K562 (cell line): ENCODE data around the gene CNTN4. TPM values are rescaled to one million over a fixed set of nuclear protein-coding genes. Genes with fewer than 3 reads are reported as not detected.

ENCODE experiments used
- ATAC-seq: fragments of 200-7000 bp; cut with Tn5 transposase; 3 replicates; pipeline ENCODE4 v1.9.1; 2020; ENCODE audit warnings: moderate library complexity
- BruUV-seq: library from RNA; stranded (reverse); fragments of 400-500 nt; replicated peaks from 2 replicates; lab custom pipeline; 2021; lab: Mats Ljungman, UMichigan
- CTCF ChIA-PET: fragments of 300-600 bp; formaldehyde crosslinking; extraction: SDS; loops from one replicate; lab custom pipeline; 2021; ENCODE audit warnings: low intra/inter-chr PET ratio; lab: Yijun Ruan, JAX
- POLR2A ChIA-PET: fragments of 300-600, 350-650 bp; sonication (Branson Sonifier 250); formaldehyde crosslinking; extraction: SDS; loops from one replicate; lab custom pipeline; 2021; ENCODE audit warnings: antibody characterized with exemption, inconsistent platforms; lab: Yijun Ruan, JAX
- DNase-seq, 4 experiments: peaks; one replicate each; pipeline versions ENCODE4 v3.0.0 to v3.0.0-alpha.2; 2011 to 2018; ENCODE audit warnings: low spot score in 3 of 4, mixed read lengths in 3 of 4; ENCODE audit errors: extremely low read depth in 1 of 4
- FAIRE-seq: peaks from 2 replicates; lab custom pipeline; 2011; peaks lifted over from hg19 to GRCh38; lab: Jason Lieb, UNC
- H2AFZ ChIP-seq: 2 replicates; pipeline ENCODE4 v1.6.0; 2011; ENCODE audit warnings: low read depth, low read length, control low read depth, inconsistent platforms
- H3K27ac ChIP-seq: fragments of 200-600 bp; 3 replicates; pipeline ENCODE4 v1.8.0; 2011; ENCODE audit warnings: low read depth, mild to moderate bottlenecking, control low read depth, inconsistent platforms, low read length, moderate library complexity, mixed read lengths; ENCODE audit errors: extremely low read depth
- H3K27me3 ChIP-seq, 2 experiments: fragments of 300-600 bp in 1 of 2; 2 replicates in 1 of 2; 3 replicates in 1 of 2; pipeline versions ENCODE4 v1.6.0 to v1.8.0; 2011; ENCODE audit warnings: inconsistent platforms in 2 of 2, low read length in 2 of 2, mild to moderate bottlenecking in 1 of 2, mixed read lengths in 1 of 2, moderate library complexity in 1 of 2; ENCODE audit not compliant: control insufficient read depth in 2 of 2, insufficient read depth in 2 of 2
- H3K36me3 ChIP-seq: fragments of 300-600 bp; 3 replicates; pipeline ENCODE4 v1.8.0; 2011; ENCODE audit warnings: mild to moderate bottlenecking, low read length, inconsistent platforms; ENCODE audit not compliant: control insufficient read depth, insufficient read depth
- H3K4me1 ChIP-seq, 2 experiments: fragments of 200-600 bp in 1 of 2; replicated peaks in 1 of 2; 2 replicates in 1 of 2; 3 replicates in 1 of 2; pipeline versions ENCODE4 v1.5.1 to v1.8.0; 2011; ENCODE audit warnings: inconsistent platforms in 2 of 2, low read length in 2 of 2, mild to moderate bottlenecking in 1 of 2, mixed read lengths in 1 of 2, moderate library complexity in 1 of 2; ENCODE audit not compliant: control insufficient read depth in 2 of 2, insufficient read depth in 2 of 2
- H3K4me2 ChIP-seq: 2 replicates; pipeline ENCODE4 v1.6.1; 2011; ENCODE audit warnings: low read length, control low read depth, inconsistent platforms, mixed read lengths; ENCODE audit not compliant: insufficient read depth
- H3K4me3 ChIP-seq: fragments of 200-600 bp; sonication (generic), shearing (Covaris generic); 2 replicates; pipeline ENCODE4 v1.5.1; 2016; ENCODE audit warnings: control low read depth, inconsistent platforms
- H3K79me2 ChIP-seq: fragments of 200-600 bp; 3 replicates; pipeline ENCODE4 v1.8.0; 2011; ENCODE audit warnings: low read length, inconsistent platforms; ENCODE audit not compliant: control insufficient read depth, insufficient read depth
- H3K9ac ChIP-seq, 2 experiments: 2 replicates each; pipeline versions ENCODE4 v1.6.0 to v1.6.1; 2011; ENCODE audit warnings: low read depth in 2 of 2, low read length in 2 of 2, control low read depth in 1 of 2, inconsistent platforms in 1 of 2, mild to moderate bottlenecking in 1 of 2, mixed read lengths in 1 of 2; ENCODE audit not compliant: insufficient read depth in 1 of 2
- H3K9me1 ChIP-seq: one replicate; pipeline ENCODE4 v1.6.0; 2011; ENCODE audit warnings: inconsistent platforms, mild to moderate bottlenecking, low read length, moderate library complexity; ENCODE audit not compliant: control insufficient read depth, insufficient read depth
- H3K9me3 ChIP-seq: replicated peaks from 2 replicates; pipeline ENCODE4 v1.5.1; 2011; ENCODE audit warnings: low read depth, low read length, inconsistent platforms; ENCODE audit not compliant: control insufficient read depth, insufficient read depth
- H4K20me1 ChIP-seq: replicated peaks from 2 replicates; pipeline ENCODE4 v1.6.1; 2011; ENCODE audit warnings: low read length, inconsistent platforms, mixed read lengths; ENCODE audit not compliant: control insufficient read depth, insufficient read depth
- CREB5 ChIP-seq: fragments of 250-450 bp; sonication (Bioruptor Pico); IDR thresholded peaks from 2 replicates; pipeline ENCODE4 v1.5.0; 2020; ENCODE audit warnings: mild to moderate bottlenecking
- E2F1 ChIP-seq: sonication (generic); formaldehyde crosslinking; IDR thresholded peaks from 2 replicates; pipeline ENCODE4 v1.8.1; 2023; ENCODE audit warnings: mild to moderate bottlenecking, missing genetic modification reagents, moderate library complexity
- HINFP ChIP-seq: fragments of 450-650 bp; conservative IDR thresholded peaks from 2 replicates; pipeline ENCODE4 v1.6.1; 2016; ENCODE audit warnings: missing genetic modification characterization, low read depth, mild to moderate bottlenecking, control low read depth, missing compliant biosample characterization
- HOMEZ ChIP-seq: fragments of 250-450 bp; sonication (Bioruptor Pico); IDR thresholded peaks from 2 replicates; pipeline ENCODE4 v1.4.0; 2020; ENCODE audit warnings: mild to moderate bottlenecking, moderate library complexity
- KLF13 ChIP-seq: fragments of 450-650 bp; IDR thresholded peaks from 2 replicates; pipeline ENCODE4 v1.6.1; 2016; ENCODE audit warnings: missing genetic modification characterization, low read depth, mild to moderate bottlenecking, missing compliant biosample characterization, moderate library complexity, borderline replicate concordance
- LEF1 ChIP-seq: fragments of 450-650 bp; IDR thresholded peaks from 2 replicates; pipeline ENCODE4 v1.6.1; 2016; ENCODE audit warnings: mild to moderate bottlenecking
- PCBP2 ChIP-seq: fragments of 200-400 bp; formaldehyde crosslinking; IDR thresholded peaks from 2 replicates; pipeline ENCODE4 v1.6.1; 2018; ENCODE audit warnings: low read length, low read depth, mild to moderate bottlenecking, moderate library complexity; ENCODE audit not compliant: poor library complexity, severe bottlenecking
- POLR2A ChIP-seq: fragments of 450-650 bp; conservative IDR thresholded peaks from 2 replicates; pipeline ENCODE4 v1.6.1; 2016
- PTTG1 ChIP-seq: fragments of 450-650 bp; IDR thresholded peaks from 2 replicates; pipeline ENCODE4 v1.6.1; 2016; ENCODE audit warnings: low read depth, mild to moderate bottlenecking, missing genetic modification characterization, missing compliant biosample characterization
- ZBTB26 ChIP-seq: fragments of 450-650 bp; formaldehyde crosslinking; IDR thresholded peaks from 2 replicates; pipeline ENCODE4 v1.4.0; 2022; ENCODE audit warnings: missing genetic modification characterization
- ZNF12 ChIP-seq: sonication (generic); formaldehyde crosslinking; IDR thresholded peaks from 2 replicates; pipeline ENCODE4 v1.4.0; 2020; ENCODE audit warnings: mild to moderate bottlenecking, missing genetic modification reagents
- ZNF217 ChIP-seq: sonication (generic); formaldehyde crosslinking; IDR thresholded peaks from 2 replicates; pipeline ENCODE4 v1.8.0; 2022; ENCODE audit warnings: mild to moderate bottlenecking, missing genetic modification reagents
- ZNF347 ChIP-seq: fragments of 450-650 bp; formaldehyde crosslinking; IDR thresholded peaks from 2 replicates; pipeline ENCODE4 v1.4.0; 2020; ENCODE audit warnings: low read depth, mild to moderate bottlenecking, moderate library complexity
- ZNF583 ChIP-seq: fragments of 250-450 bp; sonication (Bioruptor Pico); IDR thresholded peaks from 2 replicates; pipeline ENCODE4 v1.4.0; 2020
- ZNF644 ChIP-seq: fragments of 200-800 bp; sonication (Bioruptor generic); IDR thresholded peaks from 2 replicates; pipeline ENCODE4 v1.6.1; 2016; ENCODE audit warnings: low read depth, missing genetic modification characterization, missing compliant biosample characterization
- ZNF668 ChIP-seq: fragments of 250-450 bp; sonication (Bioruptor Pico); IDR thresholded peaks from 2 replicates; pipeline ENCODE4 v1.8.0; 2022; ENCODE audit warnings: mild to moderate bottlenecking, inconsistent platforms
- WGBS: fragments of 100-300 bp; shearing (Covaris generic); methylation state at CpG from one replicate; pipeline ENCODE4 v1.1.6; 2016; ENCODE audit warnings: low coverage, mixed read lengths; ENCODE audit not compliant: insufficient coverage; ENCODE audit errors: missing lambda C conversion rate; 5-methylcytosine and 5-hydroxymethylcytosine counted together
- in situ Hi-C: fragments of 300-500 bp; cut with MboI; formaldehyde crosslinking; loops from 4 replicates; pipeline ENCODE4 v1.15.0; 2018; ENCODE audit warnings: inconsistent platforms, mixed read lengths
- intact Hi-C: fragments of 100-400 bp; cut with micrococcal nuclease; formaldehyde crosslinking; loops from 2 replicates; pipeline ENCODE4 v1.14.2; 2022
- polyA plus RNA-seq, 8 experiments: library from polyadenylated mRNA; depleted of rRNA in 4 of 8; stranded (reverse) in 5 of 8; unstranded in 3 of 8; fragments of >200 nt; fragmentation: Nextera tagmentation in 2 of 8; fragmentation: Illumina TruSeq in 1 of 8; extraction: Ambion mirVana in 2 of 8; extraction: Trizol in 1 of 8; gene quantifications; 2 replicates each; pipeline versions ENCODE4 v1.2.1 to v1.2.3, GENCODE V29; 2011 to 2014; ENCODE audit warnings: inconsistent platforms in 1 of 8, missing spikeins in 1 of 8
- total RNA-seq, 7 experiments: library from RNA; depleted of rRNA in 6 of 7; stranded (reverse); fragments of >200 nt in 6 of 7; fragmentation: Illumina TruSeq in 2 of 7; extraction: Trizol in 2 of 7; gene quantifications; 2 replicates each; pipeline versions ENCODE4 v1.2.1 to v1.2.3, GENCODE V29; 2011 to 2021; ENCODE audit warnings: low replicate concordance in 1 of 7

The CNTN4 gene
- total and polyA plus RNA-seq, 9 of the 15 experiments (the other 6 are each of a cell fraction or from before 2014, with no cell fraction given) = not detected

- no peak overlapping the region for H3K9ac ChIP-seq
- H3K4me2 ChIP-seq = no peak overlapping the region
- H3K27ac ChIP-seq = no peak overlapping the region
- H3K9me3 ChIP-seq = peaks cover 3% of the 10 kb centered on the region; the same call in 1 of the 2 replicates
- H3K27me3 ChIP-seq = no peaks in the 10 kb centered on the region
- H3K9me1 ChIP-seq = no peaks in the 10 kb centered on the region
- H2AFZ ChIP-seq = no peak overlapping the region
- WGBS = 0% methylated on average over 2 of the region's 2 CpGs
- ChIA-PET CTCF (no interaction called here), POLR2A (no interaction called here)
- no peak for FAIRE-seq
- BruUV-seq = no TSS peak
- no peak for DNase-seq
- H3K4me1 ChIP-seq = no peaks in the 10 kb centered on the region
- no peaks in the 10 kb centered on the region for H3K79me2 ChIP-seq
- H4K20me1 ChIP-seq = no peaks in the 10 kb centered on the region
- TF ChIP-seq E2F1 (CRISPR knock-in tag) (no peak), HOMEZ (CRISPR knock-in tag) (no peak), ZNF668 (no peak), ZNF217 (CRISPR knock-in tag) (no peak), POLR2A (no peak), CREB5 (CRISPR knock-in tag) (no peak), KLF13 (tag) (no peak), LEF1 (no peak), ZNF583 (CRISPR knock-in tag) (no peak), ZNF347 (no peak), HINFP (tag) (no peak), PCBP2 (no peak), ZBTB26 (CRISPR knock-in tag) (no peak), ZNF12 (CRISPR knock-in tag) (no peak), PTTG1 (tag) (no peak), ZNF644 (tag) (no peak)
- H3K36me3 ChIP-seq = no peaks in the 10 kb centered on the region
- intact Hi-C loops (no loop called here), in situ Hi-C loops (no loop called here)
- ATAC-seq = no peak
- no peak overlapping the region for H3K4me3 ChIP-seq
Observed at GRCh38 chr3:2697589-2697988, 598.9 kb downstream of the CNTN4 start.
